Measurements from ENCODE around the gene TAF4.
"Not testable (repeated sequence)": the region's sequence is repeated elsewhere in the genome, so short reads cannot be mapped to it uniquely, and the experiment has no call there.

The TAF4 gene

DNA sequence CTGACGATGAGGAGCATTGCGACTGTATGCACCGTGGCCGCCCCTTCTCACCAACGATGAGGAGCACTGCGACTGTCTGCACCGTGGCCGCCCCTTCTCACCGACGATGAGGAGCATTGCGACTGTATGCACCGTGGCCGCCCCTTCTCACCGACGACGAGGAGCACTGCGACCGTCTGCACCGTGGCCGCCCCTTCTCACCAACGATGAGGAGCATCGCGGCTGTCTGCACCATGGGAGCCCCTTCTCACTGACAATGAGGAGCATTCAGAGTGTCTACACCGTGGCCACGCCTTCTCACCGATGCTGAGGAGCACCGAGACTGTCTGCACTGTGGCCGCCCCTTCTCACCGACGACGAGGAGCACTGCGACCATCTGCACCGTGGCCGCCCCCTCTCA, 120.7 kb downstream of the TAF4 start:
- not testable (repeated sequence) for DNase-seq (ENCODE audit: low read depth in 2 of 2)

DNA sequence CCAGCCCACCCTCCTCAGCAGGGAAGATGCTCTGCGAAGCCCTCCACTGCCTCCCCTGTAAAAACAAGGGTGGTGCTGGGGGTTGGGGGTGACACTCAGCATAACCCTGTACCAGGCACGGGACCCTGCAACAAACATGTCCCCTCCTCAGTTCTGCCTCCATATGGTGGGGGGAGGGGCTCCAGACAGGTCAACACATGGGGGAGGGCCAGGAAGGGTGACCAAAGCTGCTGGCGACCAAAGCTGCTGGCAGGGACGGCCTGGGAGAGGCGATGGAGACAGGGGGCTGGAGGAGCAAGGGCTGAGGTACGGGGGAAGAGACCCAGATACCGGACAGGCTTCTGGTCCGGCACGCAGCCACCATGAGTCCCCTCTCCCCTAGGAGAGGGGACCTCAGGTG, 123.2 kb downstream of the TAF4 start:
- DNase-seq (ENCODE audit: low read depth in 2 of 2) = no peak

DNA sequence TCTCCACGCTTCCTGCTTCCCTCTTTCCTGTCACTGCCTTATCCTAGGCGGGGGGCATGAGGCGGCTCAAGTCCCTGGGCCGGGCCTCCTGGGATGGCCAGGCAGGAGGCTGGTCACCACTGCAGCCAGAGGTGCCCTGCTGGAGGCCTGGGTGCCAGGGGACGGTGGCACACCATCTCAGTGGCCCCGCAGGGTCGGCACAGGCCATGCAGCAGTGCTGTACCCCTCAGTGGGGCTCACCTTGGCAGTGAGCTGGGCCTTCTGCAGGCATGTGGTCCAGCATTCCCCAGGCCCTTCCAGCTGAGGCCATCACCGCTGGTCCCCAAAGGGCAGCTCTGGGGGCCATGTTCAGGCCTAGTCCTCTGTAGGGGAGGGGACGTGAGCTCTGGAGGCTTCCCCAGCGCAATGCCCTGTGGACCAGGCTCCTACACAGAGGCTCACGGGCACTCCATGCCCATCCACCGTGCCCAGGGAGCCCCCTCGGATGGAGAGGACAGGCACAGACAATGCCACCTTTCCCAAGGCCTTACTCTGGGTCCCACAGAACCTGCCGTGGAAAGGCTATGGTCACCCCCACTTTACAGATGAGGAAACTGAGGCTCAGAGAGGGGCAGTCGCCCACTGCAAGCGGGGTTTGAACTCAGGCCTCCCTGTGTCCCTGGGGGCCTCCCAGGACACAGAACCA, 123.8 kb downstream of the TAF4 start:
- no peak for DNase-seq (ENCODE audit: low read depth in 2 of 2)

DNA sequence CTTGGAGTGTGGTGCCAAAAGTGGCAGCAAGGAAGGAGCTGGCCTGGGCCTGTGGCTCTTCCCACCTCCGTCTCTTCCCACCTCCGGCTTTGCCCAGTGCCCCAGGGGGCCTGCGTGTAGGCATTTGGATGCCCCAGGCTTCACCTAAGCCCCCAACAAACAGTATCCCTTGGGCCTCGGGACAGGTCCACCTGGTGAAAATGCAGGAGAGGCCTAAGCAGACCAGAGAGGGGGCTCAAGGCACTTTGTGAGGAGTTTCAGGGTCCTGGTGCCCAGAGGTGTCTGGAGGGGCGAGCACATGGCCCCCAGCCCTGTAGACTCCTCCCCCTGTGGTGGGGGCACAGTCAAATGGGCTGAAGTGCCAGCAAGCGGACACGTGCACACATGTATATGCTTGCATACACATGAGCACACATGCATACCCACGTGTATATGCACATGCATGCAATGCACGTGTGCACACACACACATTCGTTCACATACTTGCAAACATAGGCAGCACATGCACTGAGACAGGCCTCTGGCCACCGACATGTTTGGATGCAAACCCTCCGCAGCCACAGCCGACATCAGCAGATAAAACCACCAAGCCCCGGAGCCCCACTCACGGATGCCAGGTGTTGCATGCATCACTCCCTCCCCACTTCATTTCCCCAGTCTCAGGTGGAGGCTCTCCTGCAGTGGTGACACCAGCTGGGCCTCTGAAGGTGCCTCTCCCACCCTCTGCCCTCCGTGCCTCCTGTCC, 124.5 kb downstream of the TAF4 start:
- DNase-seq (ENCODE audit: low read depth in 2 of 2) = no peak

DNA sequence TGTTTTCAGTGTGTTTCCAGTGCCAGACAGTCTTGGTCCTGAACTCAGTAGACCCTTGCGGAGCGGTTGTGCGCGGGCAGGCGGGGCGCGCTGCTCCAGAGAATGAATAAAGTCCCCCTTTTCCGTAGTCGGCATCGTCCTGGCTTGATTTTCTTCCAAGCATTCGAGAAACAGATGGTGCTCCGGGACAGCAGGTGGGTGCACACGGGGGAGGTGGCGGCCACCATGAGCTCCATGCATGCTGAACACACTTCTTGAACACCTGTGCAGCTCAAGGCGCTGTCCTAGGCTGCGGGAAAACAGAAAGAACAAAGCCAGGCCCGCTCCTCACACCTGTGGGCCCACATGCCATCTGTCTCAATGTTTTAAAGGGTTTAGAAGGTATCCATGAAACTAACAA, 125.2 kb downstream of the TAF4 start:
- no peak for DNase-seq (ENCODE audit: low read depth in 2 of 2)

DNA sequence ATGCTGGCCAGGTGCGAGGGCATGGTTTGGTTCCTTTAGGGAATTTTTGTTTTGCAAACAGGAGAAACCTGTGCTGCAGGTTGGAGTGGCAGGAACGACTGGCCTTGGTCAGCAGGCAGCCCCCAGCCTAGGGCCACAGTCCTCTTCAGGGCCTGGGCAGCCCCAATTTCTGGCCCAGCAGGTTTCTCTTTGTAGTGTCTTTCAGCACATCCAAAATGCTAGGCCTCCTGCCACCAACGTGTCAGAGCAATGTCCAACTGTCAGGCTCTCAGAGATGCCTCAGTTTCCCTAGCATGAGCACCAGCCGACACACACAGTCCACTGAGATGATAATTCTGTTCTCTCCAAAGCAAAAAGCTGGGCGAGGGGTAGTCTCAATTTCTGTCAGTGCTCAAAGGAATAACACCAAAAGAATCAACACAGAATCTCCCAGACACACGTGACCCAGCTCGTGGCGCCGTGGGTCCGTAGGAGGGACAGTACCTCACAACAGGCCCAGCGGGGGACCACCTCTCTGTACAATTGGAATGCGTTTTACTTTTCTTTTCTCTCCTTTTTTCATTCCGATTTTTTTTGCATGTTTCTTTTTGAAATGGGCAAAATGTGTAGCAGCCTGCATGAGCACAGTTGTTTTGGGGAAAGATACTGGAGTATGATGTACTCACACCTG, 125.9 kb downstream of the TAF4 start:
- no peak for DNase-seq (ENCODE audit: low read depth in 2 of 2)

DNA sequence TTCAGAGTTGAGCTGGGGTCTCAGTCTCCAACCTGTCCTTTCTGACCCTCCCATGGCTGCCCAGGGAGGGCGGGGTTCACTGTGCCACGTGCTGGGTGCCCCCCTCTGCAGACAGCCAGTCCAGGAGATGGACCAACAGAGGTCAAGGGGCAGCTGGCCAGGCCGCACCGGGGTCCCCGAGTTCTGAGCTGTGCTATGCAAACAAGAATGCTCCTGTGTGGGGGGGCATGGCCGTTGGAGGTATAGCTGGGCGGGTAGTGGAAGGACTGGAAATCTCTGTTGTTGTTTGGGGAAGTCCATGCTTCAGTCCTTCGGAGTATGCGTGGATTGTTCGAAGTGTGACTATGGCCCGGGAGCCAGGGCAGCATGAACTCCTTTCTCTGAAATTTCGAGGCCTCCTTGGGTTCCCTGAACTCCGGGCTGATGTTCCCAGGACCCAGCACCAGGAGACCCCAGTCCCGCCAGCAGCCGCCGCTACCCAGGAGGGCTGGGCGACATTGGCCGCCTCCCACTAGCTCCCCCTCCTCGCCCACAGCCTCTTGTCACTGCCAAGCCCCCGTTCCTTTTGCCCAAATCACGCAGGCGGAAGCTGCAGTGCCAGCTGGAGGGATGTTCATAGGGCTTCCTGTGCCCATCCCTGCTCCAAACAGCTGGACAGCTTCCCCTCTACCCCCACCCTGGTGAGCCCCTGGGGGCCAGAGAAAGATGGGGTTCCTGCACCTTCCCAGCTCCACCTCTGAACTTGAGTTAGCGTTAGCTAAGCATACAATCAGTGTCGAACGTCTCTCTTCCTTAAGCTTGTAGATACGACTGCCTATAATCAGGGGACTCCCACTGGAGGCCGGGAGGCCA, 126.6 kb downstream of the TAF4 start:
- no peak for DNase-seq (ENCODE audit: low read depth in 2 of 2)

DNA sequence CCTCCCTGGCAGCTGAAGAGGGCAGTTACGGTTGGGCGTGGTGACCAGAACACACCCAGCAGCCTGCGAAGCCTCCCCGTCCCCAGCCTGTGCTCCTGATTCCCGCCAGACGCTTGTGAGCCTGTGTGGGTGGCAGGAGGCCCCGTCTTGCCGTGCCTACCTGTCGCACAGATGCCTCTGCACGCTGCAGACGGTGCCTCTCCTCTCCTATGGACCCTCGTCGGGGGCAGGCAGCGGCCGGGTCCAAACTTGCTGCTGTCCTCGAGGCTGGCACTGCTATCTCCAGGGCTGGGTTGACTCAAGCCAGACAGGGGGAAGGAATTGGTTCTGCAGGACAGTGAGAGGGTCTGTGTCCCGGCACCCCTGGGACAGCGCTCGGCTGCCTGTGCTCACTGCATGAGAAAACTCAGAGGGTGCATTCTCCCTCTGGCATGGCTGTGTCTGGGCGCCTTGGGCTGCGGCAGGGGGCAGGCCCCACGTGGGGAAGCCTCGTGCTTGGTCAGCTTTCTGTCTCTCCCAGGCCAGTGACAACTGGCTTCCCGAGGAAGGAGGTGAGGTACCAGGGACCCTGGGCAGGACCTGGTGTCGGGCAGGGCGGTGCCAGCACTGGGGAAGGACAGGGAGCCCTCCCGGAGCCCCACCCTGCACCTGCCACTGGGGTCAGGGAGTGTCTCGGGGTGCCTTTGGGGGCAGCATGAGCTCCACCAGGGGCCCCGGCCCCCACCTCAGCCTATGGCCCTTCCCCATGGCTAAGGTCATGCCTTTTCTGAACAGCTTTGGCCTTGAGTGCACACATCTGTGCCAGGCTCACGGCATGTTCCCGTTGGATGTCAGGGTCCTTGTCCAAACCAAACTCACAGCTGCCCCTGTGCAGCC, 127.5 kb downstream of the TAF4 start:
- DNase-seq (ENCODE audit: low read depth in 2 of 2) = no peak

DNA sequence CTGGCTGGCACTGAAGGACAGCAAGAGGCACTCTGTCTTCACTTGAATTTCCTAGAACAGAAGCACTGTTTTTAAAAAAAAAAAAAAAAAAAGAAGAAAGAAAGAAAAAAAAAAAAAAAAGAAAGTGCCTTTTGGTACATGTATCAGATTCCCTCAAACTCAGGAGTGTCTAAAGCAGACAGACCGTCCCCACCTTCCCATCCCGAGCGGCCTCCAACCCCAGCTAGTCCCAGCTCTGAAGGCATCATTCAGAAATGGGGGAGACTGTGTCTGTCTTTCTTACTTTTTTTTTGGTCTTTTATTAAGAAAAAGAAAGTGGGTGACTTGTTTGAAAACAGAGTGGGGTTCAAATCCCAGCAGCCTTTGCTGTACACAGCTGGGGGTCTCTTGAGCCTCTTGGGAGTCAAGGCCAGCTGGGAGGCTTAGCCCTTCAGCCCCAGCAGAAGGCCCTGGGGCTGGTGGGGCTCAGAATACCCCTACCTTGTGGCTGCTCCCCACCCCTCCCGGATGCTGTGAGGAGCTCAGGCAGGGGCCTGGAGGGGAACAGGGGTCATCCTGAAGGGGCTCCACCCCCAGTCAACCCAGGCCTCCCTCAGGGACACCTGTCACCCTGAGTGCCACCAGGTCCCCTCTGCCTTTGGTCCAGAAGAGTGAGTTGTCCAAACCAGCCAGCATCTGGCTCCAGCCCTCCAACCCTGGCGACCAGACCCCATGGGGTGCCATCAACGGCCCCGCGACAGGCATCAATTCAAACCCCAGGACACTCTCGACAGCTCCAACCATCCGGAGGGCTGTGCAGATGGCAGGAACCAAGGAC, 128.3 kb downstream of the TAF4 start:
- DNase-seq (ENCODE audit: low read depth in 2 of 2) = no peak

DNA sequence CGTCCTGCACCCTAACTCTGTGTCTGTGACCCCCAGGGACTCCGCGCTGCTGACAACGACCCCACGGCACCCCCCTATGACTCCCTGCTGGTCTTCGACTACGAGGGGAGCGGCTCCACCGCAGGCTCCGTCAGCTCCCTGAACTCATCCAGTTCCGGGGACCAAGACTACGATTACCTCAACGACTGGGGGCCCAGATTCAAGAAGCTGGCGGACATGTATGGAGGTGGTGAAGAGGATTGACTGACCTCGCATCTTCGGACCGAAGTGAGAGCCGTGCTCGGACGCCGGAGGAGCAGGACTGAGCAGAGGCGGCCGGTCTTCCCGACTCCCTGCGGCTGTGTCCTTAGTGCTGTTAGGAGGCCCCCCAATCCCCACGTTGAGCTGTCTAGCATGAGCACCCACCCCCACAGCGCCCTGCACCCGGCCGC, 129.0 kb downstream of the TAF4 start:
- DNase-seq (ENCODE audit: low read depth in 2 of 2) = no peak

DNA sequence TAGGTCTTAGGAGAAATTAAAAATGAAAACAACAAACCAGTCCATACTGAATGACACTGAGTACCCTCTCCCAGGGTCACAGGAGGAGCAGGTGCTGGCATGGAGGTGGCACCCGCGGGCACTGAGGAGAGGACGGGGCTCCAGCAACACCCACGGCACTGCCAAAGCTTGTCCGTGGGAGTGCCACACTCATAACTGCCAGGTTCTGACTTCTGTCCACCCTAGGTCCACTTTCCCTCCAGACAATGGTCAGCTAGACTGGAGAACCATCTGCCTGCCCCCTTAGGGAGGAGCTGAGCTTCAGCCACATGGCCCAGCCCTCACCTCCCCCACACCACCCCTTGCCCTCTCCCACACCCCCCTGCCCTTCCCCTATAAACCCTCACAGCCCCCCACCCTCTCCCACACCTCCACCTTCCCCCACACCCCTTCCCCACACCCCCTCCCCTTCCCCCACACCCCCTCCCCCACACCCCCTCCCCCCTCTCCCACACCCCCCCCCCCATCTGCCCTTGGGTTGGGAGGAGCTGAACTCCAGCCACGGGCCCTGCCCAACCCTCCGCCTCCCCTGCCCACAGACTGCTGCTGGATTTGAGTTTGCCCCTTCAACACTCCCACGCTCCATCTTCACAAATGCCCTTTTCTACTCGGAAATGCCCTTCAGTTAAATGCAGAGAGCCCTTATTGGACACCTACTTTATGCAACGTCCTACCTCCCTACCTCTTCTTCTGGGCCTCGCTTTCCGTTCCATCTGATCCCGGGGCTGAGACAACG, 129.6 kb downstream of the TAF4 start:
- DNase-seq (ENCODE audit: low read depth in 2 of 2) = no peak

DNA sequence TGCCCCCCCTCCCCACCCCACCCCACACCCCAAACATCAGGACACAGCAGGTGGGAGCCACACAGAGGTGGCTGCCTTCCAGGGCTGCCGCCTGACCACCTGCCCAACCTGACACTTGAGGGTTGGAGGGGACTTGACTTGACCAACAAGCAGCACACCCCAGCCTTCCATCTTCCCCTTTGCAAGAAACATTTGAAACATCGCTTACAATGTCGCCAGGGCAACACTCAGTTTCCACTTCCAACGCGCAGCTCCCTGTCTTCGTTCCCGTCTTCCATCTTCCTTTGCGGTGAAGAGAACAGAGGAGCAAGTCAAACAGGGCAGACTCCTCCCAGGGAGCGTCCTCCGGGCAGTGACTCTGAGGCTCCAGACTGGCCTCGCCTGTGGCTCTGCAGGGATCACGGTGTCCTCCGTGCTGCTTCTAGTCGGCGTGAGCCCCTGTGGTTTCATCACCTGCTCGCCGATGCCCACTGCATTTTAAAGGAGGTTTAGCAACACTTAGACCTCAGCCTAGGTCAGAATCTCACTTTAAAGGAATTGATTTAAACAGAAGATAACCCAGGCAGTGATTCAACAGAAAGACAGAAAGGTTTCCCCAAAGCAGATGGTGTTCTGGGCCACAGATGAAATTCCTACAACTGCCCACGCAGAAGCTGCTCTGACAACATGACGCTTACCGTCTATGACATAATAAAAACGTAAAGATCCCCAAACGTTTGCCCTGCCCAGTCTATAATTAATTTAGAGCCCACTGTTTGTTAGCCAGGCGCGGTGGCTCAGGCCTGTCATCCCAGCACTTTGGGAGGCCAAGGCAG, 130.8 kb downstream of the TAF4 start:
- DNase-seq (ENCODE audit: low read depth in 2 of 2) = no peak

DNA sequence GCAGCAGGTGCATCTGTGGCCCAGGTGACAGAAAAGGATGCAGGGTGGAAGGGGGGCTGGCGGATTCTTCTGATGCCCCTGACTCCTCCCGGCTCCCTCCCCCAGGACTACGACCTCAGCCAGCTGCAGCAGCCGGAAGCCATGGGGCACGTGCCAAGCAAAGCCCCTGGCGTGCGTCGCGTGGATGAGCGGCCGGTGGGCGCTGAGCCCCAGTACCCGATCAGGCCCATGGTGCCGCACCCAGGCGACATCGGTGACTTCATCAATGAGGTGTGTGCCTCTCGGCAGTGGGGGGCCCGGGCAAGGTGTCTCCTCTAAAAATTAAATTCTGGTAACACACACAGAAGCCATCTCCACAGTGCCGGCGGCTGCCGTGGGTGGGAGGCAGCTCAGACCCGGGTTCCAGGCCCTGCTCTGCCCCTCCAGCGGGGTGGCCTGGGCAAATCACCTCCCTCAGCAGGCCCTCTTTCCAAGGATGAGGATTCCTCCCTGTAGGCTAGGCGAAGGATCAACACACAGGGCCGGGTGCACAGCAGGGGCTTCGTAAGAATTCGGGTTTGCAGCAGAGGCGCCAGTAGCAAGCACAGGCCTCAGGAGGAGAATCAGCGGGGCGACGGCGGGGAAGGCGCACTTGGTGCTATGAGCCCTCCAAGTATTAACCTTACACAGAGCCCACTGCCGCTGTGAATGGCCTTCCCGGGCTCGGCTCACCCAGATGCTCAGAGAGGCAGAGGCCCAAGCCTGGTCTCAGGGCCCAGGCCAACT, 131.5 kb downstream of the TAF4 start:
- DNase-seq (ENCODE audit: low read depth in 2 of 2) = no peak

DNA sequence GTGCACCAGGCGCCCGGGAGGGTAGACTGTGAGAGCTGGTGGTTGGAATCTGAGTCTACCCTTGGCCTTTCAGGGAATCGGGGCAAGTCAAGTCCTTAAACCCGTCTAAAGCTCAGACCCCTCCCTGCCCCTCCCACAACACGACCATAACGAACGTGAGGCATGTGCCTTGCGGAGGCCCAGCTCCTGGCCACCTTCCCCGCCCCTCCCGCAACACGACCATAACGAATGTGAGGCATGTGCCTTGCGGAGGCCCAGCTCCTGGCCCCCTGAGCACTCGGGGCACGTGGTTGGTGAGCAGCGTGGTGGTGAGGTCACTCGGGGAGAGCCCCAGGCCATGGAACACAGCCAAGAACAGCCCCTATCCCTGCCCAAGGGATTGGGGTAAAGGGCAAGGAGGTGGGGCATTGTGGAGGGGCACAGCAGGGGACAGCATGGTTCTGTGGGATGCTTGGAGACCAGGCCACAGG, 132.2 kb downstream of the TAF4 start:
- no peak for DNase-seq (ENCODE audit: low read depth in 2 of 2)

DNA sequence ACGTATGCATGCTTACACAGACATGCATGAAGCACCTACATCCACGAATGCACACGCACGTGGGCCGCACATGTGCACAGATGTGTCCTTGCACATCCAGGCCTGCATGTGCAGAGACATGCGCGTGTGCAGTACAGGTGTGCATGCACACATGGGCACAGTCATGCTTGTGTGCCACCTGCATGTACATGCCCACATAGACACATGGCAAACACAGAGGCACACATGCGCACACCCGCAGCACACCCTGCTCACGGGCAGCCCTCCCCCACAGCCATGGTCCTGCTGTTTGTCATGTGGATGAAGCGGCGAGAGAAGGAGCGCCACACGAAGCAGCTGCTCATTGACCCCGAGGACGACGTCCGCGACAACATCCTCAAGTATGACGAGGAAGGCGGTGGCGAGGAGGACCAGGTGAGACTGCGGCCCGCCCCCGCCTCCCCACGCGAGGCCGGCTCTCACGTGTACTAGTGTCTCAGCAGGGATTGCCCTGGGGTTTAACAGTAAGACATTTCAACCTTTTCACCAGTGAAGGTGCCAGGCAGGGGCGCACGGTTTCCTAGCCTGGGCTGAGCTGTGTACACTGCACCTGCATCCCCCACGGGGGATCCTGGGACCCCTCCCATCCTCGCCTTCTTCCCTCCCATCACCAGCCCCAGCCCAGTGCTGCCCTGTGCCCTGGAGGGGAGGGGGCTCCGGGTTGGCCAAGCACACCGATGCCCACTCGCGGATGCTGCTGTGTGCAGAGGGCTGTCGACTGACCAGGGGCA, 132.8 kb downstream of the TAF4 start:
- DNase-seq (ENCODE audit: low read depth in 2 of 2) = no peak

DNA sequence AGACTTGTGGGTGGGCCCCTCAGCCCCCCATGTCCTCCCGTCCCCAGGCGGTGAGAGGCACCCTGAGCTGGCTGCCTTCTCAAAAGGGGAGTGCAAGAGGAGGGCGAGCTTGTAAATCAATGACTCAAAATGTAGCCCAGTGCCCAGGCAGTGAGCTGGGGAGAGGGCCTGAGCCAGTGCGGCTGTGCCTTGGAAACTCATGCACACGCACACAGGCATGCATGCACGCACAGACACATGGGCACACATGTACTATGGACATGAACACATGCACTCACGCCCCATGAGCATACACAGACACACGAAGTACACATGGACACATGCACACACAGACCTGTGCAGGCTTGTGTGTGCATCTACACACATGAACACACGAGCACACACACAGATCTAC, 133.5 kb downstream of the TAF4 start:
- no peak for DNase-seq (ENCODE audit: low read depth in 2 of 2)
